SK-N-SH treated with all-trans-retinoic acid at 6 μM for 48 hours (cell line): ENCODE measurements around the gene GNPTG.

Source experiments
- ARNTL ChIP-seq: fragments of 450-650 bp; formaldehyde crosslinking; IDR thresholded peaks from 2 replicates; pipeline ENCODE4 v1.5.0; 2020; ENCODE audit warnings: low read depth, mild to moderate bottlenecking, moderate library complexity, borderline replicate concordance
- TCF4 ChIP-seq: fragments of 250-450 bp; sonication (Bioruptor Pico); IDR thresholded peaks from 2 replicates; pipeline ENCODE4 v1.8.0; 2021; ENCODE audit warnings: mild to moderate bottlenecking, moderate library complexity, borderline replicate concordance
- ZNF565 ChIP-seq: fragments of 450-650 bp; formaldehyde crosslinking; conservative IDR thresholded peaks from 2 replicates; pipeline ENCODE4 v1.5.0; 2020; ENCODE audit warnings: low read depth, mild to moderate bottlenecking, moderate library complexity
- TF ChIP-seq, protein P1 (sequence below): fragments of 250-450 bp; sonication (Bioruptor Pico); IDR thresholded peaks from 2 replicates; pipeline ENCODE4 v1.5.0; 2020; ENCODE audit warnings: mild to moderate bottlenecking, moderate library complexity
- TF ChIP-seq, protein P2 (sequence below): fragments of 250-450 bp; sonication (Bioruptor Pico); IDR thresholded peaks from 2 replicates; pipeline ENCODE4 v1.8.0; 2020; ENCODE audit warnings: mild to moderate bottlenecking, moderate library complexity, borderline replicate concordance
- TF ChIP-seq, protein P3 (sequence below): fragments of 250-450 bp; sonication (Bioruptor Pico); IDR thresholded peaks from 2 replicates; pipeline ENCODE4 v1.5.1; 2020; ENCODE audit warnings: low read depth, mild to moderate bottlenecking, moderate library complexity
- TF ChIP-seq, protein P4 (sequence below): fragments of 250-450 bp; sonication (Bioruptor Pico); IDR thresholded peaks from 2 replicates; pipeline ENCODE4 v1.5.1; 2021; ENCODE audit warnings: mild to moderate bottlenecking, moderate library complexity

DNA sequence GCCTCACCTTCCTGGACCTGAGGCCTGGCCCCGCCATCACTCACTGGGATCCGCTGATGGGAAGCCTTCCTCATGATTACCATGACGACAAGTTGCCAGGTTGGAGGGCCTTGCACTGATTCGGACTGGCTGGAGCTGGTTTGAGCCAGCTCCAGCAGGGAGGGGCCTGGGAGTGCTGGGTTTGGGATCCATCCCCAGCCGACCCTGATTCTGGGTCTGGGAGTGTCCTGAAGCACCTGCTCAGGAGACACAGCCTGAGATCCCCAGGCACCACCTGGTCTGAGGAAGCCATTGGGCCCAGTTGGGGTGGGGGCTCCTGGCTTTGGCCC, 24.1 kb upstream of the GNPTG start:
- TF ChIP-seq, protein P1, sequence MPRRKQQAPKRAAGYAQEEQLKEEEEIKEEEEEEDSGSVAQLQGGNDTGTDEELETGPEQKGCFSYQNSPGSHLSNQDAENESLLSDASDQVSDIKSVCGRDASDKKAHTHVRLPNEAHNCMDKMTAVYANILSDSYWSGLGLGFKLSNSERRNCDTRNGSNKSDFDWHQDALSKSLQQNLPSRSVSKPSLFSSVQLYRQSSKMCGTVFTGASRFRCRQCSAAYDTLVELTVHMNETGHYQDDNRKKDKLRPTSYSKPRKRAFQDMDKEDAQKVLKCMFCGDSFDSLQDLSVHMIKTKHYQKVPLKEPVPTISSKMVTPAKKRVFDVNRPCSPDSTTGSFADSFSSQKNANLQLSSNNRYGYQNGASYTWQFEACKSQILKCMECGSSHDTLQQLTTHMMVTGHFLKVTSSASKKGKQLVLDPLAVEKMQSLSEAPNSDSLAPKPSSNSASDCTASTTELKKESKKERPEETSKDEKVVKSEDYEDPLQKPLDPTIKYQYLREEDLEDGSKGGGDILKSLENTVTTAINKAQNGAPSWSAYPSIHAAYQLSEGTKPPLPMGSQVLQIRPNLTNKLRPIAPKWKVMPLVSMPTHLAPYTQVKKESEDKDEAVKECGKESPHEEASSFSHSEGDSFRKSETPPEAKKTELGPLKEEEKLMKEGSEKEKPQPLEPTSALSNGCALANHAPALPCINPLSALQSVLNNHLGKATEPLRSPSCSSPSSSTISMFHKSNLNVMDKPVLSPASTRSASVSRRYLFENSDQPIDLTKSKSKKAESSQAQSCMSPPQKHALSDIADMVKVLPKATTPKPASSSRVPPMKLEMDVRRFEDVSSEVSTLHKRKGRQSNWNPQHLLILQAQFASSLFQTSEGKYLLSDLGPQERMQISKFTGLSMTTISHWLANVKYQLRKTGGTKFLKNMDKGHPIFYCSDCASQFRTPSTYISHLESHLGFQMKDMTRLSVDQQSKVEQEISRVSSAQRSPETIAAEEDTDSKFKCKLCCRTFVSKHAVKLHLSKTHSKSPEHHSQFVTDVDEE = no peak
- TF ChIP-seq, protein P2, sequence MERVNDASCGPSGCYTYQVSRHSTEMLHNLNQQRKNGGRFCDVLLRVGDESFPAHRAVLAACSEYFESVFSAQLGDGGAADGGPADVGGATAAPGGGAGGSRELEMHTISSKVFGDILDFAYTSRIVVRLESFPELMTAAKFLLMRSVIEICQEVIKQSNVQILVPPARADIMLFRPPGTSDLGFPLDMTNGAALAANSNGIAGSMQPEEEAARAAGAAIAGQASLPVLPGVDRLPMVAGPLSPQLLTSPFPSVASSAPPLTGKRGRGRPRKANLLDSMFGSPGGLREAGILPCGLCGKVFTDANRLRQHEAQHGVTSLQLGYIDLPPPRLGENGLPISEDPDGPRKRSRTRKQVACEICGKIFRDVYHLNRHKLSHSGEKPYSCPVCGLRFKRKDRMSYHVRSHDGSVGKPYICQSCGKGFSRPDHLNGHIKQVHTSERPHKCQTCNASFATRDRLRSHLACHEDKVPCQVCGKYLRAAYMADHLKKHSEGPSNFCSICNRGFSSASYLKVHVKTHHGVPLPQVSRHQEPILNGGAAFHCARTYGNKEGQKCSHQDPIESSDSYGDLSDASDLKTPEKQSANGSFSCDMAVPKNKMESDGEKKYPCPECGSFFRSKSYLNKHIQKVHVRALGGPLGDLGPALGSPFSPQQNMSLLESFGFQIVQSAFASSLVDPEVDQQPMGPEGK (CRISPR knock-in tag) = no peak
- no peak for TF ChIP-seq ARNTL (CRISPR knock-in tag)
- no peak for TF ChIP-seq ZNF565 (CRISPR knock-in tag)
- TF ChIP-seq TCF4 = no peak
- TF ChIP-seq, protein P3, sequence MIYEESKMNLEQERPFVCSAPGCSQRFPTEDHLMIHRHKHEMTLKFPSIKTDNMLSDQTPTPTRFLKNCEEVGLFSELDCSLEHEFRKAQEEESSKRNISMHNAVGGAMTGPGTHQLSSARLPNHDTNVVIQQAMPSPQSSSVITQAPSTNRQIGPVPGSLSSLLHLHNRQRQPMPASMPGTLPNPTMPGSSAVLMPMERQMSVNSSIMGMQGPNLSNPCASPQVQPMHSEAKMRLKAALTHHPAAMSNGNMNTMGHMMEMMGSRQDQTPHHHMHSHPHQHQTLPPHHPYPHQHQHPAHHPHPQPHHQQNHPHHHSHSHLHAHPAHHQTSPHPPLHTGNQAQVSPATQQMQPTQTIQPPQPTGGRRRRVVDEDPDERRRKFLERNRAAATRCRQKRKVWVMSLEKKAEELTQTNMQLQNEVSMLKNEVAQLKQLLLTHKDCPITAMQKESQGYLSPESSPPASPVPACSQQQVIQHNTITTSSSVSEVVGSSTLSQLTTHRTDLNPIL (CRISPR knock-in tag) = no peak
- TF ChIP-seq, protein P4, sequence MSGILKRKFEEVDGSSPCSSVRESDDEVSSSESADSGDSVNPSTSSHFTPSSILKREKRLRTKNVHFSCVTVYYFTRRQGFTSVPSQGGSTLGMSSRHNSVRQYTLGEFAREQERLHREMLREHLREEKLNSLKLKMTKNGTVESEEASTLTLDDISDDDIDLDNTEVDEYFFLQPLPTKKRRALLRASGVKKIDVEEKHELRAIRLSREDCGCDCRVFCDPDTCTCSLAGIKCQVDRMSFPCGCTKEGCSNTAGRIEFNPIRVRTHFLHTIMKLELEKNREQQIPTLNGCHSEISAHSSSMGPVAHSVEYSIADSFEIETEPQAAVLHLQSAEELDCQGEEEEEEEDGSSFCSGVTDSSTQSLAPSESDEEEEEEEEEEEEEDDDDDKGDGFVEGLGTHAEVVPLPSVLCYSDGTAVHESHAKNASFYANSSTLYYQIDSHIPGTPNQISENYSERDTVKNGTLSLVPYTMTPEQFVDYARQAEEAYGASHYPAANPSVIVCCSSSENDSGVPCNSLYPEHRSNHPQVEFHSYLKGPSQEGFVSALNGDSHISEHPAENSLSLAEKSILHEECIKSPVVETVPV = no peak
